ENCODE measurements around the gene PTPN4.

The PTPN4 gene

GRCh38 chr2:119857742-119858141 is 98.0 kb downstream of the PTPN4 start:
- no peak for TF ChIP-seq CTCF (IDR thresholded peaks at IDR 0.05; ENCODE audit: low read depth, low read length)
- DNase-seq (ENCODE audit: extremely low read depth, low read depth) = no peak

GRCh38 chr2:119859528-119859927 is 99.8 kb downstream of the PTPN4 start:
- DNase-seq (ENCODE audit: extremely low read depth, low read depth) = no peak
- TF ChIP-seq CTCF (IDR thresholded peaks at IDR 0.05; ENCODE audit: low read depth, low read length) = no peak

GRCh38 chr2:119860924-119861323 is 101.2 kb downstream of the PTPN4 start:
- no peak for TF ChIP-seq CTCF (IDR thresholded peaks at IDR 0.05; ENCODE audit: low read depth, low read length)
- no peak for DNase-seq (ENCODE audit: extremely low read depth, low read depth)

- TF ChIP-seq CTCF (IDR thresholded peaks at IDR 0.05; ENCODE audit: low read depth, low read length) = no peak
- no peak for DNase-seq (ENCODE audit: extremely low read depth, low read depth)
Measured at GRCh38 chr2:119862127-119862889, 102.6 kb downstream of the PTPN4 start.

- no peak for TF ChIP-seq CTCF (IDR thresholded peaks at IDR 0.05; ENCODE audit: low read depth, low read length)
- DNase-seq (ENCODE audit: extremely low read depth, low read depth) = no peak
Measured at GRCh38 chr2:119864318-119864717, 104.6 kb downstream of the PTPN4 start.

- DNase-seq (ENCODE audit: extremely low read depth, low read depth) = no peak
- TF ChIP-seq CTCF (IDR thresholded peaks at IDR 0.05; ENCODE audit: low read depth, low read length) = no peak
Measured at GRCh38 chr2:119871725-119872124, 112.0 kb downstream of the PTPN4 start.

GRCh38 chr2:119873350-119874315 is 113.9 kb downstream of the PTPN4 start:
- no peak for DNase-seq (ENCODE audit: extremely low read depth, low read depth)
- TF ChIP-seq CTCF (IDR thresholded peaks at IDR 0.05; ENCODE audit: low read depth, low read length) = no peak
